Prostate gland (tissue), 2 donors: Measurements from ENCODE around the gene SLCO3A1. TPM values are rescaled to one million over a fixed set of nuclear protein-coding genes. Genes with fewer than 3 reads are reported as not detected.

Experiments
- DNase-seq: peaks from one replicate; pipeline ENCODE4 v3.0.0-alpha.2; 2019; ENCODE audit warnings: low spot score
- H3K27ac ChIP-seq, 2 donors: fragments of 200-600 bp; sonication (generic); 2 replicates each; pipeline ENCODE4 v1.5.1; 2017 to 2019
- H3K27me3 ChIP-seq: fragments of 200-600 bp; sonication (generic); replicated peaks from 2 replicates; pipeline ENCODE4 v1.5.1; 2019; ENCODE audit not compliant: insufficient read depth
- H3K36me3 ChIP-seq, 2 donors: fragments of 200-600 bp; sonication (generic); 1 replicate in 1 of 2; 2 replicates in 1 of 2; pipeline versions ENCODE4 v1.5.1 to v1.8.1; 2017 to 2019
- H3K4me1 ChIP-seq: fragments of 200-600 bp; sonication (generic); replicated peaks from 2 replicates; pipeline ENCODE4 v1.5.1; 2019
- H3K4me3 ChIP-seq, 2 donors: fragments of 200-600 bp; sonication (generic); 2 replicates each; pipeline ENCODE4 v1.5.1; 2017 to 2019
- H3K9me3 ChIP-seq: fragments of 200-600 bp; sonication (generic); 2 replicates; pipeline ENCODE4 v1.5.1; 2017
- POLR2A ChIP-seq: fragments of 450-650 bp; IDR thresholded peaks from one replicate; pipeline ENCODE4 v1.6.1; 2016; ENCODE audit warnings: antibody characterized with exemption, mild to moderate bottlenecking
- POLR2AphosphoS5 ChIP-seq: sonication (generic); formaldehyde crosslinking; IDR thresholded peaks from one replicate; pipeline ENCODE4 v1.6.1; 2017; ENCODE audit warnings: antibody characterized with exemption
- WGBS: methylation state at CpG from one replicate; pipeline ENCODE4 v1.1.5; 2018; 5-methylcytosine and 5-hydroxymethylcytosine counted together
- intact Hi-C: fragments of 100-400 bp; cut with DNase I; formaldehyde crosslinking; loops from one replicate; pipeline ENCODE4 v1.14.2; 2022
- total RNA-seq, 2 donors: library from RNA; depleted of rRNA; stranded (reverse); fragments of >200 nt; gene quantifications; one replicate each; pipeline ENCODE4 v1.1.0, GENCODE V29; 2016
- TF ChIP-seq, protein P1 (sequence below), 4 experiments: fragments of 200-600 bp in 2 of 4; fragments of 450-650 bp in 2 of 4; sonication (generic) in 2 of 4; IDR thresholded peaks; 1 replicate in 3 of 4; 2 replicates in 1 of 4; pipeline ENCODE4 v1.5.1; 2016 to 2019; ENCODE audit warnings: antibody characterized with exemption in 4 of 4, mild to moderate bottlenecking in 2 of 4, moderate library complexity in 2 of 4

Gene SLCO3A1
- total RNA-seq, 2 donors from 2014 or later: 7.4 to 35.3 TPM

- intact Hi-C loops: no loop called here
- 77% methylated on average over 6 of the region's 6 CpGs for WGBS
- no peak overlapping the region for H3K27ac ChIP-seq
Measured at GRCh38 chr15:91887321-91887720, 33.8 kb downstream of the SLCO3A1 start.

GRCh38 chr15:91887921-91888373, 34.4 kb downstream of the SLCO3A1 start:
- no peaks in the 10 kb centered on the region for H3K27me3 ChIP-seq
- H3K9me3 ChIP-seq: no peaks in the 10 kb centered on the region
- H3K4me3 ChIP-seq: no peak overlapping the region
- TF ChIP-seq POLR2AphosphoS5 (no peak), POLR2A (no peak)
- TF ChIP-seq, protein P1, sequence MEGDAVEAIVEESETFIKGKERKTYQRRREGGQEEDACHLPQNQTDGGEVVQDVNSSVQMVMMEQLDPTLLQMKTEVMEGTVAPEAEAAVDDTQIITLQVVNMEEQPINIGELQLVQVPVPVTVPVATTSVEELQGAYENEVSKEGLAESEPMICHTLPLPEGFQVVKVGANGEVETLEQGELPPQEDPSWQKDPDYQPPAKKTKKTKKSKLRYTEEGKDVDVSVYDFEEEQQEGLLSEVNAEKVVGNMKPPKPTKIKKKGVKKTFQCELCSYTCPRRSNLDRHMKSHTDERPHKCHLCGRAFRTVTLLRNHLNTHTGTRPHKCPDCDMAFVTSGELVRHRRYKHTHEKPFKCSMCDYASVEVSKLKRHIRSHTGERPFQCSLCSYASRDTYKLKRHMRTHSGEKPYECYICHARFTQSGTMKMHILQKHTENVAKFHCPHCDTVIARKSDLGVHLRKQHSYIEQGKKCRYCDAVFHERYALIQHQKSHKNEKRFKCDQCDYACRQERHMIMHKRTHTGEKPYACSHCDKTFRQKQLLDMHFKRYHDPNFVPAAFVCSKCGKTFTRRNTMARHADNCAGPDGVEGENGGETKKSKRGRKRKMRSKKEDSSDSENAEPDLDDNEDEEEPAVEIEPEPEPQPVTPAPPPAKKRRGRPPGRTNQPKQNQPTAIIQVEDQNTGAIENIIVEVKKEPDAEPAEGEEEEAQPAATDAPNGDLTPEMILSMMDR (IDR thresholded peaks at IDR 0.05): no peak
- H3K27ac ChIP-seq: no peak overlapping the region
- DNase-seq: no peak
- no peaks in the 10 kb centered on the region for H3K4me1 ChIP-seq
- intact Hi-C loops: no loop called here
- 28% methylated on average over 5 of the region's 5 CpGs for WGBS
- H3K36me3 ChIP-seq: no peaks in the 10 kb centered on the region

More at GRCh38 chr15:91887321-91887720, 33.8 kb downstream of the SLCO3A1 start:
- H3K36me3 ChIP-seq: no peaks in the 10 kb centered on the region
- H3K4me1 ChIP-seq: no peaks in the 10 kb centered on the region
- no peak for DNase-seq
- H3K27me3 ChIP-seq: no peaks in the 10 kb centered on the region
- H3K4me3 ChIP-seq: no peak overlapping the region
- H3K9me3 ChIP-seq: no peaks in the 10 kb centered on the region
- TF ChIP-seq POLR2A: no peak
- TF ChIP-seq, protein P1 (IDR thresholded peaks at IDR 0.05): no peak
- no peak for TF ChIP-seq POLR2AphosphoS5

DNA sequence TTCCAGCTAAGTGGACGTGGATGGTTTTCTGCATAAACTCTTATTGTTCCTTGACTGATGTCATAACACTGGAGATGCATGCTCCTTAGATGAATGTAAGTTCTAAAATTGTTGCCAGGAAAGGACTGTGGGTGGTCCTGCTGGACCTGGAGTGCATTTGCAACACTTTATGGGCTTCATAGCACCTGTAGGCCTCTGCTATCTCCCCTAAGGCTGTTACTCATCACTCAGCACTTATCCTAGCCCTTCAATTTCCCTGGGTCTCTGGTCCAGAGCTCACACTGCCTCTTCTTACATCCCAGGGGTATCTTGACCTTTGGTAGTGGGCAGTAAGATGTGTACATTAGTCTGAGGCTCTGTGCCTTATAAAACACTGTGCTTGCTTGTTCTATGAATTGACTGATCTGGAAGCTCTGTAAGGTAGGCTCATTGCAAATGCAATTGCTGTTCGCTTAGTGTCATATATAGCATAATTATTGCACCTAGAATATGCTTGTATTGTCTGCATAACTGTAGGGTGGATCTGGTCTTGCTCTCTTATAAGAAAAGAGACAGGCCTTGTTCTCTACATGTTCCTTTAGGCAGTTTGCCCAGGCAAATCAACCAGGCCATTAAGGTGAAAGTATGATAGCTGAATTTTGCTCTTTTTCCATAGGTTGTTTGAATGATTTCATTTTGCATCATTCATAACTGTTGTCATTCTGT, 35.8 kb downstream of the SLCO3A1 start:
- DNase-seq: no peak
- H3K4me1 ChIP-seq: no peaks in the 10 kb centered on the region

GRCh38 chr15:91890614-91891013, 37.1 kb downstream of the SLCO3A1 start:
- H3K9me3 ChIP-seq: no peaks in the 10 kb centered on the region
- WGBS: 91% methylated on average over 2 of the region's 2 CpGs
- H3K4me3 ChIP-seq: no peak overlapping the region
- no peaks in the 10 kb centered on the region for H3K4me1 ChIP-seq
- no peak for DNase-seq
- TF ChIP-seq POLR2AphosphoS5 (no peak), POLR2A (no peak)
- TF ChIP-seq, protein P1 (IDR thresholded peaks at IDR 0.05): no peak
- no peaks in the 10 kb centered on the region for H3K27me3 ChIP-seq
- no peak overlapping the region for H3K27ac ChIP-seq
- intact Hi-C loops: no loop called here
- no peaks in the 10 kb centered on the region for H3K36me3 ChIP-seq

More for the DNA sequence above, 35.8 kb downstream of the SLCO3A1 start:
- Histone ChIP-seq H3K4me3 (no peak overlapping the region), H3K9me3 (no peaks in the 10 kb centered on the region), H3K27me3 (no peaks in the 10 kb centered on the region), H3K27ac (no peak overlapping the region), H3K36me3 (no peaks in the 10 kb centered on the region)
- WGBS: 100% methylated on average over 2 of the region's 2 CpGs
- TF ChIP-seq POLR2A (no peak), POLR2AphosphoS5 (no peak)
- TF ChIP-seq, protein P1 (IDR thresholded peaks at IDR 0.05): no peak
- intact Hi-C loops: no loop called here

- Histone ChIP-seq H3K9me3 (no peaks in the 10 kb centered on the region), H3K27ac (no peak overlapping the region), H3K4me1 (no peaks in the 10 kb centered on the region), H3K4me3 (no peak overlapping the region), H3K36me3 (no peaks in the 10 kb centered on the region), H3K27me3 (no peaks in the 10 kb centered on the region)
- intact Hi-C loops: no loop called here
- DNase-seq: no peak
- TF ChIP-seq, protein P1 (IDR thresholded peaks at IDR 0.05): no peak
- TF ChIP-seq POLR2AphosphoS5 (no peak), POLR2A (no peak)
- WGBS: 65% methylated on average over 1 of the region's 1 CpG
Measured at GRCh38 chr15:91891101-91891500, 37.6 kb downstream of the SLCO3A1 start.
